GM12864 (cell line): ENCODE measurements around the gene GNPTG.

Experiments used
- DNase-seq: peaks from one replicate; pipeline ENCODE4 v3.0.0-alpha.2; 2011; ENCODE audit warnings: low read depth
- H3K4me3 ChIP-seq: 2 replicates; pipeline ENCODE4 v1.5.1; 2011; ENCODE audit warnings: mild to moderate bottlenecking, low read depth, low read length, control low read depth
- CTCF ChIP-seq: IDR thresholded peaks from 2 replicates; pipeline ENCODE4 v1.5.1; 2011; ENCODE audit warnings: low read depth, mild to moderate bottlenecking, moderate library complexity, low read length, control low read depth, inconsistent platforms; ENCODE audit errors: missing control alignments

GNPTG gene

DNA sequence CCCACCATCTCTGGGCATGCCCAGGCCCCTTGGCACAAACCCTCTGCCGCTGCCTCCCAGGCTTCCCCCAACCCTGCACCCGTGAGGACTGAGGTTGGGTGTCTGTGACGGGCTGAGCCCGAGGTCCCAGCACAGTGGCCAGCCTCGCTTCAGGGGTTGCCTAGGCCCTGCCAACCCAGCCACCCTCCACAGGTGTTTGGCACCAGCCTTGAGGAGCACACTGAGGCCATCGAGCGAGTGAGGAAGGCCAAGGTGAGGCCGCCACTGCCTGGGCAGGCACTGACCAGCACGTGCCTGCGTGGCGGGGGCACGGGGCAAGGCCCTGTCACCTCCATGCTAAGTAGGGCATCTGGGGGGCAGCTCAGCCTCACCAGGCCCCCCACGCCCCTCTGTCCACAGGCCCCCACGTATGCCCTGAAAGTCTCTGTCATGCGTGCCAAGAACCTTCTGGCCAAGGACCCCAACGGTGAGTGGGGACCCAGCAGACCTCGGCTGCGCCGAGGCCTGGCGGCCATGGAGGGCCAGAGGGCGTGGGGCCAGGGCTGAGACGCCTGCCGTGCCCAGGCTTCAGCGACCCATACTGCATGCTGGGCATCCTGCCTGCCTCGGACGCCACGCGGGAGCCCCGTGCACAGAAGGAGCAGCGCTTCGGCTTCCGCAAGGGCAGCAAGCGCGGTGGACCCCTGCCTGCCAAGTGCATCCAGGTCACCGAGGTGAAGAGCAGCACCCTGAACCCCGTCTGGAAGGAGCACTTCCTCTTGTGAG lies 10.8 kb upstream of the GNPTG start:
- no peak for TF ChIP-seq CTCF
- H3K4me3 ChIP-seq: no peak overlapping the region
- DNase-seq: no peak

GRCh38 chr16:1341495-1342420 lies 10.0 kb upstream of the GNPTG start:
- no peak overlapping the region for H3K4me3 ChIP-seq
- TF ChIP-seq CTCF: no peak
- DNase-seq: no peak

GRCh38 chr16:1342526-1343427 lies 9.0 kb upstream of the GNPTG start:
- peak; percentile 90 for DNase-seq
- peak overlapping the region; percentile 33; the same call in 1 of the 2 replicates for H3K4me3 ChIP-seq
- TF ChIP-seq CTCF: no peak

DNA sequence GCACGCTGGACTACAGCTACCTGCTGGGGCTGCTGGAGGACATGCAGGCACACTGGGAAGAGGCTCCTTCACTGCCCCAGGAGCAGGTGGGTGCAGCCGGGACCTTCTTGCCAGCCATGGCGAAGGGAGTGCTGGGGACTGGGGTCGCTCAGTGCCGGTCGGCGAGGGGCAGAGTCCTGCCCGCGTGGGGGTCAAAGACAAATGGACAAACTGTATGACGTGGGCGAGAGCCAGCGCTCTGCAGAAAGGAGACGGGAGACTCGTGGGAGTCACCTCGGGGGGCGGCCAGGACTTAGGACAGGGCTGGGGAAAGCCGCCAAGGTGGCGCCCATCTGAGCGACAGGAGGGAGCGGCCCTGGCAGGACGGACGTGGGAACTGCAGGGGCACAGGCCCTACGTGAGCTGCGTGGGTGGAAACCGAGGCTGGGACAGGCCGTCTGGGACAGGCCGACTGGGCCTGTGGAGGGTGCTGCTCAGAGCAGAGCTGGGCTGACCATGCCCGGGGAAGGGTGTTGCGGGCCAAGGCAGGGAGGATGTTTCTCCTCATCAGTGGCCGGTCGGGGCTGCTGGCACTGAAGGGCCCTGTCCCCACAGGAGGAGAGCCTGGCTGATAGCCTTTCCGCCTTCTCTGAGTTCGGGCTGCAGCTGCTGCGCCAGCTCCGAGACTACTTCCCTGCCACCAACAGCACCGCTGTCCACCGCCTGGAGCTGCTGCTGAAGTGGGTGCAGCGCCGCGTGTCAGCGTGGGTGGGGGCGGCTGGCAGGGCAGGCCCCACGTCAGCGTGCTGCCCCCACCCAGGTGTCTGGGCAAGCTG lies 8.1 kb upstream of the GNPTG start:
- no peak for TF ChIP-seq CTCF
- H3K4me3 ChIP-seq: no peak overlapping the region
- DNase-seq: no peak

DNA sequence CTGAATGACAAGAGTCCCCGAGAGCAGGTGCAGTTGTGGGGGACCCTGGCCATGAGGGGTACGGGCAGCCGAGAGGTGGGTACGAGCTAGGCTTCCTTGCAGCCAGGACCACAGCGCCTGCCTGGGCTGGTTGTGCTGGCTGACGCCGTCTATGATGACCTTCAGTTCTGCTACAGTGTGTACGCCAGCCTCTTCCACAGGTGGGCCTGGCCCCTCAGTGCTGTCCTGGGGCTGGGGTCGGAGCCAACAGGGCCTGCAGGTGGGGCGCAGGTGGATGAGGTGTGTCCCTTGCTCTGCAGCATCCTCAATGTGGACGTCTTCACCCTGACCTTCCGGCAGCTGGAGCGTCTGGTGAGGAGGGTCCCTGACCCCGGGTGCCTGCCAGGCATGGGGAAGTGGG lies 7.2 kb upstream of the GNPTG start:
- no peak overlapping the region for H3K4me3 ChIP-seq
- DNase-seq: no peak
- TF ChIP-seq CTCF: no peak

GRCh38 chr16:1345087-1345486 lies 6.6 kb upstream of the GNPTG start:
- DNase-seq: no peak

More at GRCh38 chr16:1345087-1345486, 6.6 kb upstream of the GNPTG start:
- TF ChIP-seq CTCF: no peak
- no peak overlapping the region for H3K4me3 ChIP-seq
